ENCODE data around the gene MSRB3. TPM values are rescaled to one million over a fixed set of nuclear protein-coding genes. Genes with fewer than 3 reads are reported as not detected.
"Not testable (repeated sequence)": the region's sequence is repeated elsewhere in the genome, so short reads cannot be mapped to it uniquely, and the experiment has no call there.

Gene MSRB3
- total RNA-seq, 1 experiment from 2014 or later = 31.1 TPM

DNA sequence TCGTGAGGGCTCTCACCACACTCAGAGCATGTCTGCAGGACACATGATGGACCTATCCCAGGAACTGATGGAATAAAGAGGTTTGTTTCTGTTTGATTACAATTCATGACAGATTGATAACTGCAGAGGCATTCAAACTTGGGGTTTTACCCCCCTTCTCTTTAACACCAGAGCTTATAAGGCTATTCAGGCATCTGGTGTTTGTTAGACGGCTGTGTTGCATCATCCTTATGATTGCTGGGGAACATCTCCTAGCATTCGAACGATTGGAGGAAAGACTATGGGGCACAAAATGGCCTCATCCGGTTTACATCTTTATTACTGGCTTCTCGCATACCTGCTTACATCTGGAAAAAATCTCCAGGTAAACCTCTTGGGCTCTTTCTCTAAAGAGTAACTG, 191.8 kb downstream of the MSRB3 start:
- Mint-ChIP-seq H3K27me3 (ENCODE audit: insufficient read depth, unreplicated experiment) (no peaks in the 10 kb centered on the region), H3K9me3 (ENCODE audit: unreplicated experiment) (no peaks in the 10 kb centered on the region), H3K27ac (ENCODE audit: low read depth, unreplicated experiment) (no peak overlapping the region), H3K4me3 (ENCODE audit: unreplicated experiment) (no peak overlapping the region), H3K4me1 (ENCODE audit: insufficient read depth, unreplicated experiment) (peaks cover 5% of the 10 kb centered on the region), H3K36me3 (ENCODE audit: insufficient read depth, unreplicated experiment) (no peaks in the 10 kb centered on the region)
- no TSS peak for BruUV-seq (replicated peaks)
- TF ChIP-seq, protein P1, sequence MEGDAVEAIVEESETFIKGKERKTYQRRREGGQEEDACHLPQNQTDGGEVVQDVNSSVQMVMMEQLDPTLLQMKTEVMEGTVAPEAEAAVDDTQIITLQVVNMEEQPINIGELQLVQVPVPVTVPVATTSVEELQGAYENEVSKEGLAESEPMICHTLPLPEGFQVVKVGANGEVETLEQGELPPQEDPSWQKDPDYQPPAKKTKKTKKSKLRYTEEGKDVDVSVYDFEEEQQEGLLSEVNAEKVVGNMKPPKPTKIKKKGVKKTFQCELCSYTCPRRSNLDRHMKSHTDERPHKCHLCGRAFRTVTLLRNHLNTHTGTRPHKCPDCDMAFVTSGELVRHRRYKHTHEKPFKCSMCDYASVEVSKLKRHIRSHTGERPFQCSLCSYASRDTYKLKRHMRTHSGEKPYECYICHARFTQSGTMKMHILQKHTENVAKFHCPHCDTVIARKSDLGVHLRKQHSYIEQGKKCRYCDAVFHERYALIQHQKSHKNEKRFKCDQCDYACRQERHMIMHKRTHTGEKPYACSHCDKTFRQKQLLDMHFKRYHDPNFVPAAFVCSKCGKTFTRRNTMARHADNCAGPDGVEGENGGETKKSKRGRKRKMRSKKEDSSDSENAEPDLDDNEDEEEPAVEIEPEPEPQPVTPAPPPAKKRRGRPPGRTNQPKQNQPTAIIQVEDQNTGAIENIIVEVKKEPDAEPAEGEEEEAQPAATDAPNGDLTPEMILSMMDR (IDR thresholded peaks at IDR 0.05; ENCODE audit: unreplicated experiment) = no peak
- POLR2A ChIA-PET = no interaction called here
- CTCF ChIA-PET = interaction anchor here (0.6 kb wide), 2 partner anchors 10 to 460 kb away, joined by 3 read pairs; no protein-coding TSS in a partner anchor
- intact Hi-C loops (cut with micrococcal nuclease) = no loop called here
- DNase-seq (ENCODE audit: unreplicated experiment) = no peak

GRCh38 chr12:65472079-65472478, 193.6 kb downstream of the MSRB3 start:
- no peaks in the 10 kb centered on the region for H3K27me3 Mint-ChIP-seq (ENCODE audit: insufficient read depth, unreplicated experiment)
- intact Hi-C loops (cut with micrococcal nuclease) = no loop called here
- ChIA-PET CTCF (interaction anchor here (1.6 kb wide), 1 partner anchor 11 kb away, joined by 3 read pairs; no protein-coding TSS in a partner anchor), POLR2A (interaction anchor here (0.7 kb wide), 1 partner anchor 8 kb away, joined by 3 read pairs; no protein-coding TSS in a partner anchor)
- no peaks in the 10 kb centered on the region for H3K9me3 Mint-ChIP-seq (ENCODE audit: unreplicated experiment)
- no TSS peak for BruUV-seq (replicated peaks)
- peaks cover 5% of the 10 kb centered on the region for H3K4me1 Mint-ChIP-seq (ENCODE audit: insufficient read depth, unreplicated experiment)
- DNase-seq (ENCODE audit: unreplicated experiment) = no peak
- H3K36me3 Mint-ChIP-seq (ENCODE audit: insufficient read depth, unreplicated experiment) = no peaks in the 10 kb centered on the region
- TF ChIP-seq, protein P1 (IDR thresholded peaks at IDR 0.05; ENCODE audit: unreplicated experiment) = no peak
- H3K27ac Mint-ChIP-seq (ENCODE audit: low read depth, unreplicated experiment) = no peak overlapping the region
- H3K4me3 Mint-ChIP-seq (ENCODE audit: unreplicated experiment) = no peak overlapping the region

GRCh38 chr12:65474831-65475230, 196.3 kb downstream of the MSRB3 start:
- no TSS peak for BruUV-seq (replicated peaks)
- Mint-ChIP-seq H3K4me3 (ENCODE audit: unreplicated experiment) (no peak overlapping the region), H3K27me3 (ENCODE audit: insufficient read depth, unreplicated experiment) (no peaks in the 10 kb centered on the region), H3K9me3 (ENCODE audit: unreplicated experiment) (no peaks in the 10 kb centered on the region), H3K27ac (ENCODE audit: low read depth, unreplicated experiment) (no peak overlapping the region), H3K36me3 (ENCODE audit: insufficient read depth, unreplicated experiment) (no peaks in the 10 kb centered on the region), H3K4me1 (ENCODE audit: insufficient read depth, unreplicated experiment) (peaks cover 5% of the 10 kb centered on the region)
- CTCF ChIA-PET = interaction anchor here (0.7 kb wide), 1 partner anchor 803 kb away, joined by 3 read pairs; no protein-coding TSS in a partner anchor
- intact Hi-C loops (cut with micrococcal nuclease) = loop anchor here (5.0 kb wide), 1 partner anchor 197 kb away; no protein-coding TSS in a partner anchor
- POLR2A ChIA-PET = no interaction called here
- TF ChIP-seq, protein P1 (IDR thresholded peaks at IDR 0.05; ENCODE audit: unreplicated experiment) = no peak
- no peak for DNase-seq (ENCODE audit: unreplicated experiment)

- H3K27me3 Mint-ChIP-seq (ENCODE audit: insufficient read depth, unreplicated experiment) = no peaks in the 10 kb centered on the region
- H3K4me3 Mint-ChIP-seq (ENCODE audit: unreplicated experiment) = no peak overlapping the region
- H3K4me1 Mint-ChIP-seq (ENCODE audit: insufficient read depth, unreplicated experiment) = no peaks in the 10 kb centered on the region
- POLR2A ChIA-PET = no interaction called here
- CTCF ChIA-PET = no interaction called here
- no TSS peak for BruUV-seq (replicated peaks)
- H3K36me3 Mint-ChIP-seq (ENCODE audit: insufficient read depth, unreplicated experiment) = no peaks in the 10 kb centered on the region
- no peak for DNase-seq (ENCODE audit: unreplicated experiment)
- TF ChIP-seq, protein P1 (IDR thresholded peaks at IDR 0.05; ENCODE audit: unreplicated experiment) = no peak
- intact Hi-C loops (cut with micrococcal nuclease) = loop anchor here (5.0 kb wide), 1 partner anchor 195 kb away; no protein-coding TSS in a partner anchor
- peaks cover 8% of the 10 kb centered on the region for H3K9me3 Mint-ChIP-seq (ENCODE audit: unreplicated experiment)
- H3K27ac Mint-ChIP-seq (ENCODE audit: low read depth, unreplicated experiment) = no peak overlapping the region
These were observed 199.2 kb downstream of the MSRB3 start for GRCh38 chr12:65477721-65478120.

- peaks cover 18% of the 10 kb centered on the region for H3K9me3 Mint-ChIP-seq (ENCODE audit: unreplicated experiment)
- H3K27ac Mint-ChIP-seq (ENCODE audit: low read depth, unreplicated experiment); H3K4me3 Mint-ChIP-seq (ENCODE audit: unreplicated experiment); DNase-seq (ENCODE audit: unreplicated experiment); intact Hi-C loops (cut with micrococcal nuclease); POLR2A ChIA-PET; H3K4me1 Mint-ChIP-seq (ENCODE audit: insufficient read depth, unreplicated experiment); BruUV-seq (replicated peaks); H3K27me3 Mint-ChIP-seq (ENCODE audit: insufficient read depth, unreplicated experiment); H3K36me3 Mint-ChIP-seq (ENCODE audit: insufficient read depth, unreplicated experiment): not testable (repeated sequence)
- CTCF ChIA-PET = interaction anchor here (0.7 kb wide), 1 partner anchor 315 kb away, joined by 3 read pairs; no protein-coding TSS in a partner anchor
These were observed 205.5 kb downstream of the MSRB3 start for GRCh38 chr12:65483891-65484516.

All from MCF 10A (cell line).